SK-N-DZ (cell line): ENCODE results near the gene CCNDBP1.
"Not testable (repeated sequence)": the region's sequence is repeated elsewhere in the genome, so short reads cannot be mapped to it uniquely, and the experiment has no call there.

ENCODE experiments used
- DNase-seq: peaks from one replicate; pipeline ENCODE4 v3.0.0-alpha.2; 2015; ENCODE audit warnings: low spot score

The CCNDBP1 gene

GRCh38 chr15:43214592-43215295 lies 29.5 kb downstream of the CCNDBP1 start:
- DNase-seq, result no peak

GRCh38 chr15:43215961-43216360 lies 30.8 kb downstream of the CCNDBP1 start:
- no peak for DNase-seq

GRCh38 chr15:43218908-43219706 lies 33.9 kb downstream of the CCNDBP1 start:
- no peak for DNase-seq

GRCh38 chr15:43219929-43220928 lies 35.0 kb downstream of the CCNDBP1 start:
- DNase-seq, result no peak

- DNase-seq, result peak; percentile 47
Observed at GRCh38 chr15:43220991-43221403, 35.8 kb downstream of the CCNDBP1 start, which contains the start of gene EPB42. TSS of gene EPB42 (minus strand) at chr15:43221018. CDS start at chr15:43220825, 193 bp downstream.

GRCh38 chr15:43221422-43221821 lies 36.2 kb downstream of the CCNDBP1 start:
- DNase-seq, result no peak

GRCh38 chr15:43225201-43225949 lies 40.2 kb downstream of the CCNDBP1 start:
- peak; percentile 48 for DNase-seq

GRCh38 chr15:43225950-43226255 lies 40.7 kb downstream of the CCNDBP1 start:
- not testable (repeated sequence) for DNase-seq

GRCh38 chr15:43226436-43227305 lies 41.5 kb downstream of the CCNDBP1 start:
- no peak for DNase-seq

- DNase-seq, result no peak
Observed at GRCh38 chr15:43229977-43230376, 44.8 kb downstream of the CCNDBP1 start.

GRCh38 chr15:43230640-43231115 lies 45.5 kb downstream of the CCNDBP1 start:
- DNase-seq, result no peak

GRCh38 chr15:43232289-43232874 lies 47.2 kb downstream of the CCNDBP1 start:
- no peak for DNase-seq

GRCh38 chr15:43235536-43235935 lies 50.3 kb downstream of the CCNDBP1 start:
- DNase-seq, result no peak

- DNase-seq, result peak; percentile 26
Observed at GRCh38 chr15:43237842-43238470, 52.8 kb downstream of the CCNDBP1 start.

- no peak for DNase-seq
Observed at GRCh38 chr15:43238671-43239131, 53.5 kb downstream of the CCNDBP1 start.

GRCh38 chr15:43239732-43240491 lies 54.7 kb downstream of the CCNDBP1 start:
- no peak for DNase-seq

- no peak for DNase-seq
Observed at GRCh38 chr15:43241100-43241499, 55.9 kb downstream of the CCNDBP1 start.

- no peak for DNase-seq
Observed at GRCh38 chr15:43242616-43243015, 57.4 kb downstream of the CCNDBP1 start.
